Hepatocyte (in vitro differentiated cells): ENCODE results near the gene CCDC73. TPM values are rescaled to one million over a fixed set of nuclear protein-coding genes. Genes with fewer than 3 reads are reported as not detected.

Experiments
- DNase-seq: peaks from one replicate; pipeline ENCODE4 v3.0.0-alpha.2; 2016; ENCODE audit warnings: low spot score
- H2AFZ ChIP-seq: fragments of 200-600 bp; sonication (generic); 2 replicates; pipeline ENCODE4 v1.6.0; 2016; ENCODE audit warnings: antibody characterized with exemption, mild to moderate bottlenecking
- H3K27ac ChIP-seq: fragments of 200-600 bp; sonication (generic); 2 replicates; pipeline ENCODE4 v1.5.1; 2016; ENCODE audit warnings: mild to moderate bottlenecking
- H3K27me3 ChIP-seq: fragments of 200-600 bp; sonication (generic); 2 replicates; pipeline ENCODE4 v1.6.1; 2016
- H3K36me3 ChIP-seq: fragments of 200-600 bp; sonication (generic); replicated peaks from 2 replicates; pipeline ENCODE4 v1.5.1; 2016; ENCODE audit warnings: low read depth; ENCODE audit not compliant: insufficient read depth
- H3K4me1 ChIP-seq: fragments of 200-600 bp; sonication (generic); 2 replicates; pipeline ENCODE4 v1.5.1; 2016; ENCODE audit warnings: mild to moderate bottlenecking, moderate library complexity; ENCODE audit not compliant: insufficient read depth
- H3K4me2 ChIP-seq: fragments of 200-600 bp; sonication (generic); 2 replicates; pipeline ENCODE4 v1.6.0; 2016
- H3K4me3 ChIP-seq: fragments of 200-600 bp; sonication (generic); 2 replicates; pipeline ENCODE4 v1.5.1; 2016; ENCODE audit warnings: mild to moderate bottlenecking
- H3K79me2 ChIP-seq: fragments of 200-600 bp; sonication (generic); 2 replicates; pipeline ENCODE4 v1.6.0; 2017; ENCODE audit warnings: mild to moderate bottlenecking
- H3K9me2 ChIP-seq: fragments of 200-600 bp; sonication (generic); replicated peaks from 2 replicates; pipeline ENCODE4 v1.6.0; 2017; ENCODE audit warnings: mild to moderate bottlenecking; ENCODE audit not compliant: insufficient read depth
- H3K9me3 ChIP-seq: fragments of 200-600 bp; sonication (generic); 2 replicates; pipeline ENCODE4 v1.5.1; 2016; ENCODE audit warnings: low read depth, mild to moderate bottlenecking
- H4K20me1 ChIP-seq: fragments of 200-600 bp; sonication (generic); 2 replicates; pipeline ENCODE4 v1.6.0; 2016; ENCODE audit warnings: mild to moderate bottlenecking; ENCODE audit not compliant: insufficient read depth, poor library complexity, severe bottlenecking
- EZH2 ChIP-seq: fragments of 200-600 bp; sonication (generic); IDR thresholded peaks from 2 replicates; pipeline ENCODE4 v1.6.1; 2016; ENCODE audit warnings: antibody characterized with exemption, mild to moderate bottlenecking, borderline replicate concordance
- EZH2phosphoT487 ChIP-seq: fragments of 200-600 bp; sonication (generic); IDR thresholded peaks from one replicate; pipeline ENCODE4 v1.6.1; 2018; ENCODE audit warnings: antibody characterized with exemption, mild to moderate bottlenecking, low read depth, moderate library complexity; ENCODE audit not compliant: unreplicated experiment, severe bottlenecking
- WGBS: methylation state at CpG from one replicate; pipeline ENCODE4 v1.1.6; 2016; ENCODE audit warnings: low lambda C conversion rate; ENCODE audit errors: missing lambda C conversion rate; 5-methylcytosine and 5-hydroxymethylcytosine counted together
- polyA plus RNA-seq: library from polyadenylated mRNA; unstranded; fragments of >200 nt; fragmentation: Nextera tagmentation; extraction: Ambion mirVana; gene quantifications from 2 replicates; pipeline ENCODE4 v1.2.1, GENCODE V29; 2016
- total RNA-seq: library from RNA; depleted of rRNA; stranded (reverse); fragments of >200 nt; gene quantifications from 2 replicates; pipeline ENCODE4 v1.2.3, GENCODE V29; 2014
- TF ChIP-seq, protein P1 (sequence below): fragments of 200-600 bp; sonication (generic); IDR thresholded peaks from 2 replicates; pipeline ENCODE4 v1.5.1; 2016; ENCODE audit warnings: antibody characterized with exemption, mild to moderate bottlenecking; ENCODE audit not compliant: poor library complexity

The CCDC73 gene
- total and polyA plus RNA-seq, 2 experiments from 2014 or later: 0.03 TPM; not detected in 1

- H3K9me2 ChIP-seq: no peaks in the 10 kb centered on the region
- no peak for DNase-seq
- H3K4me2 ChIP-seq: no peak overlapping the region
- H3K27ac ChIP-seq: no peak overlapping the region
- no peak overlapping the region for H3K4me3 ChIP-seq
- 84% methylated on average over 2 of the region's 2 CpGs for WGBS
- H3K9me3 ChIP-seq: no peaks in the 10 kb centered on the region
- no peak overlapping the region for H2AFZ ChIP-seq
- TF ChIP-seq EZH2phosphoT487: no peak
- TF ChIP-seq, protein P1, sequence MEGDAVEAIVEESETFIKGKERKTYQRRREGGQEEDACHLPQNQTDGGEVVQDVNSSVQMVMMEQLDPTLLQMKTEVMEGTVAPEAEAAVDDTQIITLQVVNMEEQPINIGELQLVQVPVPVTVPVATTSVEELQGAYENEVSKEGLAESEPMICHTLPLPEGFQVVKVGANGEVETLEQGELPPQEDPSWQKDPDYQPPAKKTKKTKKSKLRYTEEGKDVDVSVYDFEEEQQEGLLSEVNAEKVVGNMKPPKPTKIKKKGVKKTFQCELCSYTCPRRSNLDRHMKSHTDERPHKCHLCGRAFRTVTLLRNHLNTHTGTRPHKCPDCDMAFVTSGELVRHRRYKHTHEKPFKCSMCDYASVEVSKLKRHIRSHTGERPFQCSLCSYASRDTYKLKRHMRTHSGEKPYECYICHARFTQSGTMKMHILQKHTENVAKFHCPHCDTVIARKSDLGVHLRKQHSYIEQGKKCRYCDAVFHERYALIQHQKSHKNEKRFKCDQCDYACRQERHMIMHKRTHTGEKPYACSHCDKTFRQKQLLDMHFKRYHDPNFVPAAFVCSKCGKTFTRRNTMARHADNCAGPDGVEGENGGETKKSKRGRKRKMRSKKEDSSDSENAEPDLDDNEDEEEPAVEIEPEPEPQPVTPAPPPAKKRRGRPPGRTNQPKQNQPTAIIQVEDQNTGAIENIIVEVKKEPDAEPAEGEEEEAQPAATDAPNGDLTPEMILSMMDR: no peak
- TF ChIP-seq EZH2: no peak
- peaks cover 4% of the 10 kb centered on the region for H3K27me3 ChIP-seq
- no peaks in the 10 kb centered on the region for H4K20me1 ChIP-seq
- no peaks in the 10 kb centered on the region for H3K36me3 ChIP-seq
- H3K79me2 ChIP-seq: no peaks in the 10 kb centered on the region
- no peaks in the 10 kb centered on the region for H3K4me1 ChIP-seq
These were observed 158.6 kb downstream of the CCDC73 start for GRCh38 chr11:32635819-32636218.

DNA sequence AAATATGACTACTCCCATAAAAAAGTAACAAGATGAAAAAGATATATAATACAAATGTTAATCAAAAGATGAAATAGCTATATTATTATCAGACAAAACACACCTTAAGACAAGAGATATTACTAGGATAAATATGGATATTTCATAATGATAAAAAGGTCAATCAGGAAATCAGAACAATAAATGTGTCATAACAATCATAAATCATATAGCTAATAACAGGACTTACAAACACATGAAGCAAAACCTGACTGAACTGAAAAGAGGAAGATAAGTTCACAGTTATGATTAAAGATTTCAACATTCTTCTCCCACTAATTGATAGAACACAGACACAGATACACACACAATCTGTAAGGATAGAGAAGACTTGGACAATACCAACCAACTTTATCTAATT, 163.6 kb downstream of the CCDC73 start:
- Histone ChIP-seq H4K20me1 (no peaks in the 10 kb centered on the region), H3K4me2 (no peak overlapping the region), H3K9me3 (no peaks in the 10 kb centered on the region), H3K36me3 (no peaks in the 10 kb centered on the region), H3K9me2 (no peaks in the 10 kb centered on the region), H3K27me3 (no peaks in the 10 kb centered on the region), H3K4me3 (no peak overlapping the region), H2AFZ (no peak overlapping the region), H3K27ac (no peak overlapping the region), H3K79me2 (no peaks in the 10 kb centered on the region), H3K4me1 (no peaks in the 10 kb centered on the region)
- no peak for DNase-seq
- TF ChIP-seq EZH2phosphoT487 (no peak), EZH2 (no peak)
- TF ChIP-seq, protein P1: no peak

GRCh38 chr11:32616903-32617302, 177.6 kb downstream of the CCDC73 start:
- Histone ChIP-seq H4K20me1 (no peaks in the 10 kb centered on the region), H3K9me2 (no peaks in the 10 kb centered on the region), H3K4me3 (no peak overlapping the region), H3K4me1 (no peaks in the 10 kb centered on the region), H3K9me3 (no peaks in the 10 kb centered on the region), H3K79me2 (no peaks in the 10 kb centered on the region), H3K36me3 (no peaks in the 10 kb centered on the region), H2AFZ (no peak overlapping the region), H3K27ac (no peak overlapping the region), H3K4me2 (no peak overlapping the region), H3K27me3 (no peaks in the 10 kb centered on the region)
- 74% methylated on average over 4 of the region's 4 CpGs for WGBS
- TF ChIP-seq, protein P1: no peak
- TF ChIP-seq EZH2: no peak
- no peak for TF ChIP-seq EZH2phosphoT487
- no peak for DNase-seq

DNA sequence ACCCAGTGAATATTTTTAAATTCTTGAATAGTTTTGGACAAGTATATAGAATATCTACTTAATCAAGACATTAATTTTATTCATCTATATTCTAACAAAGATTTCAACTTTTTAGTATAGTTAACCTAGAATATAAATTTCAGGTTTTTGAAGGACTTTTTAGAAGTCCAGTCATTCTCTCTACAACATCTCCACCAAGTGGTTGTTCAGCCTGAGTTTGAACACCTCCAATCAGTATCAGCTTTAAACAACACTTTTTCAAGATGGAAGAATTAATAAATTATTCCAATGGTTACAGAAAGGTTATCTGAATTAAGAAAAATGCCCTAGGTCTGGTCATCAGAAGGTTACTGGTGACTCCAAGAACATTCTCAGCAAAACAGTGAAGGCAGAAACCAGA, 179.0 kb downstream of the CCDC73 start:
- no peak overlapping the region for H3K4me3 ChIP-seq
- TF ChIP-seq, protein P1: peak; percentile 46
- no peak for TF ChIP-seq EZH2phosphoT487
- no peak for TF ChIP-seq EZH2
- H3K27ac ChIP-seq: no peak overlapping the region
- H3K4me2 ChIP-seq: no peak overlapping the region
- no peak overlapping the region for H2AFZ ChIP-seq
- no peaks in the 10 kb centered on the region for H4K20me1 ChIP-seq
- H3K9me3 ChIP-seq: no peaks in the 10 kb centered on the region
- no peaks in the 10 kb centered on the region for H3K27me3 ChIP-seq
- H3K4me1 ChIP-seq: no peaks in the 10 kb centered on the region
- H3K9me2 ChIP-seq: no peaks in the 10 kb centered on the region
- no peaks in the 10 kb centered on the region for H3K36me3 ChIP-seq
- H3K79me2 ChIP-seq: no peaks in the 10 kb centered on the region
- no peak for DNase-seq
